ENCODE measurements around the gene ARHGAP42. TPM values are rescaled to one million over a fixed set of nuclear protein-coding genes. Genes with fewer than 3 reads are reported as not detected.

Gene ARHGAP42
- polyA plus RNA-seq, 1 donor (not counting 4 experiments of a cell fraction or from before 2014, with no cell fraction given): 5.5 TPM

DNA sequence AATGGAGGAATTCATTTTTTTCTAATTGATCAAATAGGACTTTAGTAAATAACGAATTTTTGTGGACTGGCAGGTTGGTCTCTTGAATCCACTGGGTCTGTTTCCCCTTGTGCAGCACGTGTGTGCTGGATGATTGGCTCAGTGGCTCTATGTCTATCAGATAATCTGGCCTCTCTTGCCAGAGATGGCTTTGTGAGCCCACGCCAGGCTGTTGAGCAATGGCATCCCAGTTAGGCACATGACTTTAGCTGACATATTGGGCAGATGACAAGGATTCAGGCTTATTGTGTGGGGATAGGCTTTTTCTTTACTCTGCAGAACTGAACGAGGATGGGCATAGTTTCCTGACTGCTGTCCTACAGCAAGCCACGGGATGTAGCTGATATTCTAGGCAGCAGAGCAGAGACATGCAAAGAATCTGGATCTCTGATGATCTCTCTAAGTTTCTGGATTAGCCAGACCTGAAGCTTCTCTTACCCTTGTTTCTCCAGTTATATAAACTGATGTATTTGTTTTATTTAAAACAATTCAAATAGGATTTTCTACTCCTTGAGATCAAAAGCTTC, 144.9 kb downstream of the ARHGAP42 start:
- H3K4me3 ChIP-seq (ENCODE audit: control insufficient read depth in 2 of 3, extremely low read depth in 1 of 3, insufficient read depth in 2 of 3, low read depth in 1 of 3, low read length in 3 of 3): no peak overlapping the region
- dilution Hi-C loops (cut with MboI; ENCODE audit: extremely low pct_ligation_motif_present, low sequenced_read_pairs): no loop called here
- no peaks in the 10 kb centered on the region for H3K36me3 ChIP-seq (ENCODE audit: control insufficient read depth in 2 of 2, extremely low read depth in 1 of 2, insufficient read depth in 2 of 2, low read length in 2 of 2)
- DNase-seq (ENCODE audit: low read depth, low spot score) (no peak), FAIRE-seq (no peak)
- peak overlapping the region; percentile 81 for H3K4me2 ChIP-seq (ENCODE audit: control insufficient read depth, extremely low read depth, insufficient read depth, low read depth, low read length)
- no peaks in the 10 kb centered on the region for H4K20me1 ChIP-seq (ENCODE audit: control insufficient read depth, extremely low read depth, insufficient read depth, low read length)
- no peaks in the 10 kb centered on the region for H3K27me3 ChIP-seq (ENCODE audit: control insufficient read depth, extremely low read depth, insufficient read depth, low read length)
- no peaks in the 10 kb centered on the region for H3K79me2 ChIP-seq (ENCODE audit: control insufficient read depth, insufficient read depth, low read length)
- peaks cover 25% of the 10 kb centered on the region for H3K4me1 ChIP-seq (ENCODE audit: control insufficient read depth, extremely low read depth, insufficient read depth, low read length)
- H2AFZ ChIP-seq (ENCODE audit: control insufficient read depth, low read length): no peak overlapping the region
- no peak overlapping the region for H3K27ac ChIP-seq (ENCODE audit: control insufficient read depth, insufficient read depth, low read length)
- H3K9me3 ChIP-seq (ENCODE audit: control insufficient read depth, low read depth, low read length): no peaks in the 10 kb centered on the region
- H3K9me1 ChIP-seq (ENCODE audit: control insufficient read depth, extremely low read depth, insufficient read depth, low read length): no peaks in the 10 kb centered on the region
- TF ChIP-seq, protein P1, sequence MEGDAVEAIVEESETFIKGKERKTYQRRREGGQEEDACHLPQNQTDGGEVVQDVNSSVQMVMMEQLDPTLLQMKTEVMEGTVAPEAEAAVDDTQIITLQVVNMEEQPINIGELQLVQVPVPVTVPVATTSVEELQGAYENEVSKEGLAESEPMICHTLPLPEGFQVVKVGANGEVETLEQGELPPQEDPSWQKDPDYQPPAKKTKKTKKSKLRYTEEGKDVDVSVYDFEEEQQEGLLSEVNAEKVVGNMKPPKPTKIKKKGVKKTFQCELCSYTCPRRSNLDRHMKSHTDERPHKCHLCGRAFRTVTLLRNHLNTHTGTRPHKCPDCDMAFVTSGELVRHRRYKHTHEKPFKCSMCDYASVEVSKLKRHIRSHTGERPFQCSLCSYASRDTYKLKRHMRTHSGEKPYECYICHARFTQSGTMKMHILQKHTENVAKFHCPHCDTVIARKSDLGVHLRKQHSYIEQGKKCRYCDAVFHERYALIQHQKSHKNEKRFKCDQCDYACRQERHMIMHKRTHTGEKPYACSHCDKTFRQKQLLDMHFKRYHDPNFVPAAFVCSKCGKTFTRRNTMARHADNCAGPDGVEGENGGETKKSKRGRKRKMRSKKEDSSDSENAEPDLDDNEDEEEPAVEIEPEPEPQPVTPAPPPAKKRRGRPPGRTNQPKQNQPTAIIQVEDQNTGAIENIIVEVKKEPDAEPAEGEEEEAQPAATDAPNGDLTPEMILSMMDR (optimal IDR thresholded peaks at IDR 0.05 in 1 of 3, IDR thresholded peaks at IDR 0.05 in 1 of 3, conservative IDR thresholded peaks at IDR 0.05 in 1 of 3; ENCODE audit: extremely low read depth in 1 of 3, insufficient read depth in 2 of 3, low read length in 3 of 3): no peak
- no peak for TF ChIP-seq EZH2 (IDR thresholded peaks at IDR 0.05; ENCODE audit: low read length)
- no peak overlapping the region for H3K9ac ChIP-seq (ENCODE audit: control insufficient read depth, extremely low read depth, insufficient read depth, low read length)

DNA sequence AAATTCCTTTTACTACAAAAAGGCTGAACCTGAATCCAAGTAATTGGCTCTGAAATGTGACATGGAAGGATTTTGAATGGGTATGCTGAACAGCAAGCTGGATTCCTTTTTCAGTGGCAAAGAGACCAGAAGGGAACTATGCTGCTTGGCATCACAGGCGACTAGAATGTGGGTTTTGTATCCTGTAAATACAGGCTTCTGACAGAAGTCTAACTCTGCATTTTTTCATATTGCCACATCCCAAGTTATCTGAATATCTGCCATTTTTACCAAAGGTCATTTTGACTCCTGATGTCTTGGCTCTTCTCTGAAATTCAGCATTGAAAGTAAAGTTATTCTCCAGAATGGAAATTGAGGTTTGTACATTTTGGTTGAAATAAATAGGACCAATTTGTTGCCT, 145.7 kb downstream of the ARHGAP42 start:
- H3K36me3 ChIP-seq (ENCODE audit: control insufficient read depth in 2 of 2, extremely low read depth in 1 of 2, insufficient read depth in 2 of 2, low read length in 2 of 2): no peaks in the 10 kb centered on the region
- FAIRE-seq: peak; percentile 23
- no peak for DNase-seq (ENCODE audit: low read depth, low spot score)
- no peak overlapping the region for H3K27ac ChIP-seq (ENCODE audit: control insufficient read depth, insufficient read depth, low read length)
- no peak for TF ChIP-seq EZH2 (IDR thresholded peaks at IDR 0.05; ENCODE audit: low read length)
- TF ChIP-seq, protein P1 (optimal IDR thresholded peaks at IDR 0.05 in 1 of 3, IDR thresholded peaks at IDR 0.05 in 1 of 3, conservative IDR thresholded peaks at IDR 0.05 in 1 of 3; ENCODE audit: extremely low read depth in 1 of 3, insufficient read depth in 2 of 3, low read length in 3 of 3): no peak
- no peaks in the 10 kb centered on the region for H3K9me3 ChIP-seq (ENCODE audit: control insufficient read depth, low read depth, low read length)
- no peak overlapping the region for H3K4me3 ChIP-seq (ENCODE audit: control insufficient read depth in 2 of 3, extremely low read depth in 1 of 3, insufficient read depth in 2 of 3, low read depth in 1 of 3, low read length in 3 of 3)
- peaks cover 25% of the 10 kb centered on the region for H3K4me1 ChIP-seq (ENCODE audit: control insufficient read depth, extremely low read depth, insufficient read depth, low read length)
- H3K9ac ChIP-seq (ENCODE audit: control insufficient read depth, extremely low read depth, insufficient read depth, low read length): no peak overlapping the region
- no peaks in the 10 kb centered on the region for H3K79me2 ChIP-seq (ENCODE audit: control insufficient read depth, insufficient read depth, low read length)
- H3K9me1 ChIP-seq (ENCODE audit: control insufficient read depth, extremely low read depth, insufficient read depth, low read length): no peaks in the 10 kb centered on the region
- no peak overlapping the region for H2AFZ ChIP-seq (ENCODE audit: control insufficient read depth, low read length)
- dilution Hi-C loops (cut with MboI; ENCODE audit: extremely low pct_ligation_motif_present, low sequenced_read_pairs): no loop called here
- H4K20me1 ChIP-seq (ENCODE audit: control insufficient read depth, extremely low read depth, insufficient read depth, low read length): no peaks in the 10 kb centered on the region
- no peaks in the 10 kb centered on the region for H3K27me3 ChIP-seq (ENCODE audit: control insufficient read depth, extremely low read depth, insufficient read depth, low read length)
- no peak overlapping the region for H3K4me2 ChIP-seq (ENCODE audit: control insufficient read depth, extremely low read depth, insufficient read depth, low read depth, low read length)
